ENCODE results near the gene CHST3.

CHST3 gene

GRCh38 chr10:72034040-72034499 is 69.9 kb downstream of the CHST3 start:
- H3K9ac ChIP-seq (ENCODE audit: low read depth, low read length, poor library complexity, severe bottlenecking), result no peak overlapping the region

GRCh38 chr10:72034761-72035160 is 70.6 kb downstream of the CHST3 start:
- Histone ChIP-seq H3K4me3 (ENCODE audit: low read length, poor library complexity, severe bottlenecking) (no peak overlapping the region), H4K20me1 (ENCODE audit: insufficient read depth, low read length, poor library complexity, severe bottlenecking) (no peaks in the 10 kb centered on the region), H3F3A (ENCODE audit: low read depth) (no peaks in the 10 kb centered on the region), H2AFZ (ENCODE audit: low read length) (no peak overlapping the region), H3K36me3 (ENCODE audit: insufficient read depth, low read length) (no peaks in the 10 kb centered on the region), H3K9ac (ENCODE audit: low read depth, low read length, poor library complexity, severe bottlenecking) (no peak overlapping the region), H3K9me2 (replicated peaks; ENCODE audit: low read depth, low read length) (no peaks in the 10 kb centered on the region), H3K79me2 (ENCODE audit: insufficient read depth, low read length) (no peaks in the 10 kb centered on the region), H3K27me3 (ENCODE audit: insufficient read depth, low read length, poor library complexity, severe bottlenecking) (no peaks in the 10 kb centered on the region), H3K4me1 (ENCODE audit: insufficient read depth, low read length, poor library complexity, severe bottlenecking) (no peaks in the 10 kb centered on the region), H3K9me3 (ENCODE audit: insufficient read depth, low read depth, low read length) (no peaks in the 10 kb centered on the region), H3K4me2 (ENCODE audit: low read depth, low read length, poor library complexity, severe bottlenecking) (no peak overlapping the region)
- TF ChIP-seq CTCF (conservative IDR thresholded peaks at IDR 0.05; ENCODE audit: low read length), result no peak
- TF ChIP-seq EZH2phosphoT487 (IDR thresholded peaks at IDR 0.05; ENCODE audit: borderline replicate concordance), result no peak

More at GRCh38 chr10:72034040-72034499, 69.9 kb downstream of the CHST3 start:
- Histone ChIP-seq H3K27me3 (ENCODE audit: insufficient read depth, low read length, poor library complexity, severe bottlenecking) (no peaks in the 10 kb centered on the region), H3K9me2 (replicated peaks; ENCODE audit: low read depth, low read length) (no peaks in the 10 kb centered on the region), H3K36me3 (ENCODE audit: insufficient read depth, low read length) (no peaks in the 10 kb centered on the region), H3K4me1 (ENCODE audit: insufficient read depth, low read length, poor library complexity, severe bottlenecking) (no peaks in the 10 kb centered on the region), H3K79me2 (ENCODE audit: insufficient read depth, low read length) (no peaks in the 10 kb centered on the region), H3K4me3 (ENCODE audit: low read length, poor library complexity, severe bottlenecking) (no peak overlapping the region), H2AFZ (ENCODE audit: low read length) (no peak overlapping the region), H3K4me2 (ENCODE audit: low read depth, low read length, poor library complexity, severe bottlenecking) (no peak overlapping the region), H3F3A (ENCODE audit: low read depth) (no peaks in the 10 kb centered on the region), H4K20me1 (ENCODE audit: insufficient read depth, low read length, poor library complexity, severe bottlenecking) (no peaks in the 10 kb centered on the region), H3K9me3 (ENCODE audit: insufficient read depth, low read depth, low read length) (no peaks in the 10 kb centered on the region)
- no peak for TF ChIP-seq EZH2phosphoT487 (IDR thresholded peaks at IDR 0.05; ENCODE audit: borderline replicate concordance)
- no peak for TF ChIP-seq CTCF (conservative IDR thresholded peaks at IDR 0.05; ENCODE audit: low read length)

- no peaks in the 10 kb centered on the region for H3K79me2 ChIP-seq (ENCODE audit: insufficient read depth, low read length)
- no peak overlapping the region for H3K9ac ChIP-seq (ENCODE audit: low read depth, low read length, poor library complexity, severe bottlenecking)
- no peak for TF ChIP-seq EZH2phosphoT487 (IDR thresholded peaks at IDR 0.05; ENCODE audit: borderline replicate concordance)
- TF ChIP-seq CTCF (conservative IDR thresholded peaks at IDR 0.05; ENCODE audit: low read length), result no peak
Measured at GRCh38 chr10:72035252-72035887, 71.2 kb downstream of the CHST3 start.

More at GRCh38 chr10:72035252-72035887, 71.2 kb downstream of the CHST3 start:
- no peak overlapping the region for H2AFZ ChIP-seq (ENCODE audit: low read length)
- H3K9me3 ChIP-seq (ENCODE audit: insufficient read depth, low read depth, low read length), result no peaks in the 10 kb centered on the region
- no peak overlapping the region for H3K4me2 ChIP-seq (ENCODE audit: low read depth, low read length, poor library complexity, severe bottlenecking)
- H3K36me3 ChIP-seq (ENCODE audit: insufficient read depth, low read length), result no peaks in the 10 kb centered on the region
- H4K20me1 ChIP-seq (ENCODE audit: insufficient read depth, low read length, poor library complexity, severe bottlenecking), result no peaks in the 10 kb centered on the region
- H3K4me3 ChIP-seq (ENCODE audit: low read length, poor library complexity, severe bottlenecking), result no peak overlapping the region
- no peaks in the 10 kb centered on the region for H3F3A ChIP-seq (ENCODE audit: low read depth)
- H3K27me3 ChIP-seq (ENCODE audit: insufficient read depth, low read length, poor library complexity, severe bottlenecking), result no peaks in the 10 kb centered on the region
- H3K4me1 ChIP-seq (ENCODE audit: insufficient read depth, low read length, poor library complexity, severe bottlenecking), result no peaks in the 10 kb centered on the region
- no peaks in the 10 kb centered on the region for H3K9me2 ChIP-seq (replicated peaks; ENCODE audit: low read depth, low read length)
